K562 (cell line): ENCODE results near the gene ZNF148. TPM values are rescaled to one million over a fixed set of nuclear protein-coding genes. Genes with fewer than 3 reads are reported as not detected.

ENCODE experiments used
- ATAC-seq: fragments of 200-7000 bp; cut with Tn5 transposase; 3 replicates; pipeline ENCODE4 v1.9.1; 2020; ENCODE audit warnings: moderate library complexity
- BruUV-seq: library from RNA; stranded (reverse); fragments of 400-500 nt; replicated peaks from 2 replicates; lab custom pipeline; 2021; lab: Mats Ljungman, UMichigan
- CTCF ChIA-PET: fragments of 300-600 bp; formaldehyde crosslinking; extraction: SDS; loops from one replicate; lab custom pipeline; 2021; ENCODE audit warnings: low intra/inter-chr PET ratio; lab: Yijun Ruan, JAX
- POLR2A ChIA-PET: fragments of 300-600, 350-650 bp; sonication (Branson Sonifier 250); formaldehyde crosslinking; extraction: SDS; loops from one replicate; lab custom pipeline; 2021; ENCODE audit warnings: antibody characterized with exemption, inconsistent platforms; lab: Yijun Ruan, JAX
- DNase-seq, 4 experiments: peaks; one replicate each; pipeline versions ENCODE4 v3.0.0 to v3.0.0-alpha.2; 2011 to 2018; ENCODE audit warnings: low spot score in 3 of 4, mixed read lengths in 3 of 4; ENCODE audit errors: extremely low read depth in 1 of 4
- FAIRE-seq: peaks from 2 replicates; lab custom pipeline; 2011; peaks lifted over from hg19 to GRCh38; lab: Jason Lieb, UNC
- H2AFZ ChIP-seq: 2 replicates; pipeline ENCODE4 v1.6.0; 2011; ENCODE audit warnings: low read depth, low read length, control low read depth, inconsistent platforms
- H3K27ac ChIP-seq: fragments of 200-600 bp; 3 replicates; pipeline ENCODE4 v1.8.0; 2011; ENCODE audit warnings: low read depth, mild to moderate bottlenecking, control low read depth, inconsistent platforms, low read length, moderate library complexity, mixed read lengths; ENCODE audit errors: extremely low read depth
- H3K27me3 ChIP-seq, 2 experiments: fragments of 300-600 bp in 1 of 2; 2 replicates in 1 of 2; 3 replicates in 1 of 2; pipeline versions ENCODE4 v1.6.0 to v1.8.0; 2011; ENCODE audit warnings: inconsistent platforms in 2 of 2, low read length in 2 of 2, mild to moderate bottlenecking in 1 of 2, mixed read lengths in 1 of 2, moderate library complexity in 1 of 2; ENCODE audit not compliant: control insufficient read depth in 2 of 2, insufficient read depth in 2 of 2
- H3K36me3 ChIP-seq: fragments of 300-600 bp; 3 replicates; pipeline ENCODE4 v1.8.0; 2011; ENCODE audit warnings: mild to moderate bottlenecking, low read length, inconsistent platforms; ENCODE audit not compliant: control insufficient read depth, insufficient read depth
- H3K4me1 ChIP-seq, 2 experiments: fragments of 200-600 bp in 1 of 2; replicated peaks in 1 of 2; 2 replicates in 1 of 2; 3 replicates in 1 of 2; pipeline versions ENCODE4 v1.5.1 to v1.8.0; 2011; ENCODE audit warnings: inconsistent platforms in 2 of 2, low read length in 2 of 2, mild to moderate bottlenecking in 1 of 2, mixed read lengths in 1 of 2, moderate library complexity in 1 of 2; ENCODE audit not compliant: control insufficient read depth in 2 of 2, insufficient read depth in 2 of 2
- H3K4me2 ChIP-seq: 2 replicates; pipeline ENCODE4 v1.6.1; 2011; ENCODE audit warnings: low read length, control low read depth, inconsistent platforms, mixed read lengths; ENCODE audit not compliant: insufficient read depth
- H3K4me3 ChIP-seq: fragments of 200-600 bp; sonication (generic), shearing (Covaris generic); 2 replicates; pipeline ENCODE4 v1.5.1; 2016; ENCODE audit warnings: control low read depth, inconsistent platforms
- H3K79me2 ChIP-seq: fragments of 200-600 bp; 3 replicates; pipeline ENCODE4 v1.8.0; 2011; ENCODE audit warnings: low read length, inconsistent platforms; ENCODE audit not compliant: control insufficient read depth, insufficient read depth
- H3K9ac ChIP-seq, 2 experiments: 2 replicates each; pipeline versions ENCODE4 v1.6.0 to v1.6.1; 2011; ENCODE audit warnings: low read depth in 2 of 2, low read length in 2 of 2, control low read depth in 1 of 2, inconsistent platforms in 1 of 2, mild to moderate bottlenecking in 1 of 2, mixed read lengths in 1 of 2; ENCODE audit not compliant: insufficient read depth in 1 of 2
- H3K9me1 ChIP-seq: one replicate; pipeline ENCODE4 v1.6.0; 2011; ENCODE audit warnings: inconsistent platforms, mild to moderate bottlenecking, low read length, moderate library complexity; ENCODE audit not compliant: control insufficient read depth, insufficient read depth
- H3K9me3 ChIP-seq: replicated peaks from 2 replicates; pipeline ENCODE4 v1.5.1; 2011; ENCODE audit warnings: low read depth, low read length, inconsistent platforms; ENCODE audit not compliant: control insufficient read depth, insufficient read depth
- H4K20me1 ChIP-seq: replicated peaks from 2 replicates; pipeline ENCODE4 v1.6.1; 2011; ENCODE audit warnings: low read length, inconsistent platforms, mixed read lengths; ENCODE audit not compliant: control insufficient read depth, insufficient read depth
- ADNP ChIP-seq: fragments of 200-800 bp; sonication (Bioruptor generic); IDR thresholded peaks from 2 replicates; pipeline ENCODE4 v1.6.1; 2016; ENCODE audit warnings: missing genetic modification characterization, missing compliant biosample characterization
- FOXM1 ChIP-seq, 2 experiments: fragments of 450-650 bp in 1 of 2; sonication (generic) in 1 of 2; formaldehyde crosslinking in 1 of 2; IDR thresholded peaks; 2 replicates each; pipeline versions ENCODE4 v1.6.1 to v1.9.0; 2017 to 2022; ENCODE audit warnings: low read depth in 2 of 2, mild to moderate bottlenecking in 2 of 2, missing genetic modification reagents in 1 of 2, moderate library complexity in 1 of 2
- MIER1 ChIP-seq: fragments of 450-650 bp; IDR thresholded peaks from 2 replicates; pipeline ENCODE4 v1.6.1; 2016; ENCODE audit warnings: antibody characterized with exemption, mild to moderate bottlenecking, low read depth
- RBM25 ChIP-seq: fragments of 200-400 bp; formaldehyde crosslinking; IDR thresholded peaks from 2 replicates; pipeline ENCODE4 v1.6.1; 2018; ENCODE audit warnings: low read length, low read depth, moderate library complexity; ENCODE audit not compliant: severe bottlenecking
- SETDB1 ChIP-seq: IDR thresholded peaks from one replicate; pipeline ENCODE4 v1.6.1; 2012; ENCODE audit warnings: low read length, control low read depth, inconsistent platforms
- SMAD4 ChIP-seq: fragments of 250-450 bp; sonication (Bioruptor Pico); conservative IDR thresholded peaks from 2 replicates; pipeline ENCODE4 v1.8.0; 2021; ENCODE audit warnings: inconsistent platforms, mild to moderate bottlenecking, moderate library complexity
- ZNF134 ChIP-seq: fragments of 250-450 bp; sonication (Bioruptor Pico); conservative IDR thresholded peaks from 2 replicates; pipeline ENCODE4 v1.4.0; 2020
- ZNF175 ChIP-seq: fragments of 200-800 bp; sonication (Bioruptor generic); IDR thresholded peaks from 2 replicates; pipeline ENCODE4 v1.6.1; 2016; ENCODE audit warnings: low read depth, mild to moderate bottlenecking, missing genetic modification characterization, missing compliant biosample characterization
- ZNF24 ChIP-seq: fragments of 450-650 bp; IDR thresholded peaks from 2 replicates; pipeline ENCODE4 v1.6.1; 2016
- WGBS: fragments of 100-300 bp; shearing (Covaris generic); methylation state at CpG from one replicate; pipeline ENCODE4 v1.1.6; 2016; ENCODE audit warnings: low coverage, mixed read lengths; ENCODE audit not compliant: insufficient coverage; ENCODE audit errors: missing lambda C conversion rate; 5-methylcytosine and 5-hydroxymethylcytosine counted together
- in situ Hi-C: fragments of 300-500 bp; cut with MboI; formaldehyde crosslinking; loops from 4 replicates; pipeline ENCODE4 v1.15.0; 2018; ENCODE audit warnings: inconsistent platforms, mixed read lengths
- intact Hi-C: fragments of 100-400 bp; cut with micrococcal nuclease; formaldehyde crosslinking; loops from 2 replicates; pipeline ENCODE4 v1.14.2; 2022
- polyA plus RNA-seq, 8 experiments: library from polyadenylated mRNA; depleted of rRNA in 4 of 8; stranded (reverse) in 5 of 8; unstranded in 3 of 8; fragments of >200 nt; fragmentation: Nextera tagmentation in 2 of 8; fragmentation: Illumina TruSeq in 1 of 8; extraction: Ambion mirVana in 2 of 8; extraction: Trizol in 1 of 8; gene quantifications; 2 replicates each; pipeline versions ENCODE4 v1.2.1 to v1.2.3, GENCODE V29; 2011 to 2014; ENCODE audit warnings: inconsistent platforms in 1 of 8, missing spikeins in 1 of 8
- total RNA-seq, 7 experiments: library from RNA; depleted of rRNA in 6 of 7; stranded (reverse); fragments of >200 nt in 6 of 7; fragmentation: Illumina TruSeq in 2 of 7; extraction: Trizol in 2 of 7; gene quantifications; 2 replicates each; pipeline versions ENCODE4 v1.2.1 to v1.2.3, GENCODE V29; 2011 to 2021; ENCODE audit warnings: low replicate concordance in 1 of 7

The ZNF148 gene
- total and polyA plus RNA-seq, 9 of the 15 experiments (the other 6 are each of a cell fraction or from before 2014, with no cell fraction given), result 2.7 to 15.1 (median 8.3) TPM

- POLR2A ChIA-PET, result interaction anchor here (0.8 kb wide), 1 partner anchor 25 kb away, joined by 3 read pairs; no protein-coding TSS in a partner anchor
- Histone ChIP-seq H3K27me3 (peaks cover 5 to 24% of the 10 kb centered on the region in 2 experiments; a peak in 4 of 5 replicates), H3K4me2 (no peak overlapping the region), H3K4me3 (no peak overlapping the region), H3K9me3 (no peaks in the 10 kb centered on the region), H3K4me1 (peaks cover 3 to 6% of the 10 kb centered on the region in 2 experiments; a peak in 4 of 5 replicates), H2AFZ (no peak overlapping the region), H3K79me2 (no peaks in the 10 kb centered on the region), H3K9me1 (no peaks in the 10 kb centered on the region), H3K27ac (no peak overlapping the region), H4K20me1 (no peaks in the 10 kb centered on the region), H3K9ac (no peak overlapping the region), H3K36me3 (no peaks in the 10 kb centered on the region)
- 20% methylated on average over 2 of the region's 2 CpGs for whole genome bisulfite sequencing
- no TSS peak for BruUV-seq
- ATAC-seq, result no peak
- in situ Hi-C loops, result no loop called here
- no peak for FAIRE-seq
- CTCF ChIA-PET, result no interaction called here
- no peak for DNase-seq
- intact Hi-C loops, result no loop called here
- TF ChIP-seq ADNP (tag), result no peak
- no peak for TF ChIP-seq SETDB1
- peak; percentile 35; the same call in 1 of the 2 replicates for TF ChIP-seq FOXM1 (IDR thresholded peaks at IDR 0.05; ENCODE audit: low read depth)
- no peak for TF ChIP-seq FOXM1 (CRISPR knock-in tag; IDR thresholded peaks at IDR 0.05; ENCODE audit: low read depth)
- no peak for TF ChIP-seq SMAD4
- TF ChIP-seq MIER1, result no peak
- TF ChIP-seq ZNF134 (CRISPR knock-in tag), result peak; percentile 99
- no peak for TF ChIP-seq ZNF24
- peak; percentile 79 for TF ChIP-seq RBM25
- TF ChIP-seq ZNF175, result no peak
Measured at GRCh38 chr3:125188955-125189354, 186.2 kb downstream of the ZNF148 start.
